Brain microvascular endothelial cell (primary cell): ENCODE measurements around the gene ARFGAP1.
"Not testable (repeated sequence)": the region's sequence is repeated elsewhere in the genome, so short reads cannot be mapped to it uniquely, and the experiment has no call there.

Source experiments
- DNase-seq: peaks from one replicate; pipeline ENCODE4 v3.0.0-alpha.2; 2020
- H3K27ac ChIP-seq: fragments of 250-450 bp; sonication (Bioruptor Pico); 2 replicates; pipeline ENCODE4 v1.5.1; 2020; ENCODE audit warnings: mild to moderate bottlenecking, moderate library complexity
- H3K27me3 ChIP-seq: fragments of 250-450 bp; sonication (Bioruptor Pico); replicated peaks from 2 replicates; pipeline ENCODE4 v1.5.1; 2020; ENCODE audit warnings: mild to moderate bottlenecking
- H3K36me3 ChIP-seq: fragments of 250-450 bp; sonication (Bioruptor Pico); replicated peaks from 2 replicates; pipeline ENCODE4 v1.5.1; 2020; ENCODE audit warnings: mild to moderate bottlenecking
- H3K4me3 ChIP-seq: 2 replicates; pipeline ENCODE4 v1.5.1; 2011; ENCODE audit warnings: low read depth, mild to moderate bottlenecking, control low read depth, low read length, moderate library complexity
- CTCF ChIP-seq: IDR thresholded peaks from 2 replicates; pipeline ENCODE4 v1.5.1; 2011; ENCODE audit warnings: low read depth, mild to moderate bottlenecking, moderate library complexity, low read length, control low read depth, inconsistent platforms; ENCODE audit errors: missing control alignments
- in situ Hi-C: cut with HindIII; loops from 2 replicates; pipeline ENCODE4 v1.10.0; 2017; ENCODE audit warnings: low sequenced_read_pairs, low pct_ligation_motif_present

Gene ARFGAP1

GRCh38 chr20:63333241-63333836 is 60.7 kb downstream of the ARFGAP1 start:
- H3K36me3 ChIP-seq: no peaks in the 10 kb centered on the region
- in situ Hi-C loops: no loop called here
- no peaks in the 10 kb centered on the region for H3K27me3 ChIP-seq
- TF ChIP-seq CTCF: no peak
- no peak overlapping the region for H3K4me3 ChIP-seq
- no peak for DNase-seq
- H3K27ac ChIP-seq: no peak overlapping the region

GRCh38 chr20:63334356-63334755 is 61.7 kb downstream of the ARFGAP1 start:
- TF ChIP-seq CTCF: no peak
- H3K27ac ChIP-seq: no peak overlapping the region
- DNase-seq: no peak
- in situ Hi-C loops: no loop called here
- H3K4me3 ChIP-seq: no peak overlapping the region
- no peaks in the 10 kb centered on the region for H3K27me3 ChIP-seq
- H3K36me3 ChIP-seq: no peaks in the 10 kb centered on the region

- H3K36me3 ChIP-seq, H3K4me3 ChIP-seq, in situ Hi-C loops, DNase-seq, H3K27ac ChIP-seq, H3K27me3 ChIP-seq: not testable (repeated sequence)
Observed at GRCh38 chr20:63335060-63335459, 62.4 kb downstream of the ARFGAP1 start.

GRCh38 chr20:63335711-63336110 is 63.1 kb downstream of the ARFGAP1 start:
- Histone ChIP-seq H3K4me3 (no peak overlapping the region), H3K27me3 (no peaks in the 10 kb centered on the region), H3K36me3 (no peaks in the 10 kb centered on the region), H3K27ac (no peak overlapping the region)
- in situ Hi-C loops: no loop called here
- no peak for TF ChIP-seq CTCF
- no peak for DNase-seq

- no peak overlapping the region for H3K4me3 ChIP-seq
- no peaks in the 10 kb centered on the region for H3K36me3 ChIP-seq
- DNase-seq: no peak
- in situ Hi-C loops: no loop called here
- TF ChIP-seq CTCF: no peak
- H3K27ac ChIP-seq: no peak overlapping the region
- H3K27me3 ChIP-seq: no peaks in the 10 kb centered on the region
Observed at GRCh38 chr20:63336232-63336752, 63.7 kb downstream of the ARFGAP1 start.

GRCh38 chr20:63337786-63338420 is 65.3 kb downstream of the ARFGAP1 start:
- Histone ChIP-seq H3K27ac (no peak overlapping the region), H3K4me3 (no peak overlapping the region), H3K36me3 (no peaks in the 10 kb centered on the region), H3K27me3 (peaks cover 3% of the 10 kb centered on the region)
- TF ChIP-seq CTCF: no peak
- in situ Hi-C loops: no loop called here
- DNase-seq: peak; percentile 45
